ENCODE results near the gene MYO15B.
"Not testable (repeated sequence)": the region's sequence is repeated elsewhere in the genome, so short reads cannot be mapped to it uniquely, and the experiment has no call there.

Gene MYO15B

DNA sequence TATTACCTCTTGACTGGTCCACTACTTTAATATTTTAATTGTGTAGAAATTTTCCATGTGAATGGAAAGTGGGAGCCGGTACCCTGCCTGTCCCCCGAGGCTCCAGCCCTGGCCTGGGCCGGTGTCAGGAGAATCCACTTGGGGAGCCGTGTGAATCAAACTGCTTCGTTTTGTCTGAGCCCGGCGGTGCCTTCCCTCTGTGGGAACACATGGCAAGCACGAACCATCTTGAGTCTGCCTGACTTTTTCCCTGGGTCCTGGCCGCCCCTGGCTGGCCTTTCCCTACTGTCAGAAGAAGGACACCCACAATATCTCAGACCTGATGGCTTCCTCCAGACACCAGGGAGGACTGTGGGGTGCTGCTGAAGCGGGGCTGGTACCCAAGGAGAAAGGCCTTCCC, 12.4 kb upstream of the MYO15B start:
- DNase-seq (ENCODE audit: low read depth): no peak
- TF ChIP-seq, protein P1, sequence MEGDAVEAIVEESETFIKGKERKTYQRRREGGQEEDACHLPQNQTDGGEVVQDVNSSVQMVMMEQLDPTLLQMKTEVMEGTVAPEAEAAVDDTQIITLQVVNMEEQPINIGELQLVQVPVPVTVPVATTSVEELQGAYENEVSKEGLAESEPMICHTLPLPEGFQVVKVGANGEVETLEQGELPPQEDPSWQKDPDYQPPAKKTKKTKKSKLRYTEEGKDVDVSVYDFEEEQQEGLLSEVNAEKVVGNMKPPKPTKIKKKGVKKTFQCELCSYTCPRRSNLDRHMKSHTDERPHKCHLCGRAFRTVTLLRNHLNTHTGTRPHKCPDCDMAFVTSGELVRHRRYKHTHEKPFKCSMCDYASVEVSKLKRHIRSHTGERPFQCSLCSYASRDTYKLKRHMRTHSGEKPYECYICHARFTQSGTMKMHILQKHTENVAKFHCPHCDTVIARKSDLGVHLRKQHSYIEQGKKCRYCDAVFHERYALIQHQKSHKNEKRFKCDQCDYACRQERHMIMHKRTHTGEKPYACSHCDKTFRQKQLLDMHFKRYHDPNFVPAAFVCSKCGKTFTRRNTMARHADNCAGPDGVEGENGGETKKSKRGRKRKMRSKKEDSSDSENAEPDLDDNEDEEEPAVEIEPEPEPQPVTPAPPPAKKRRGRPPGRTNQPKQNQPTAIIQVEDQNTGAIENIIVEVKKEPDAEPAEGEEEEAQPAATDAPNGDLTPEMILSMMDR (IDR thresholded peaks at IDR 0.05; ENCODE audit: control insufficient read depth, extremely low read depth, insufficient read depth): no peak
- no peak overlapping the region for H3K4me3 ChIP-seq (ENCODE audit: low read depth, low read length)

DNA sequence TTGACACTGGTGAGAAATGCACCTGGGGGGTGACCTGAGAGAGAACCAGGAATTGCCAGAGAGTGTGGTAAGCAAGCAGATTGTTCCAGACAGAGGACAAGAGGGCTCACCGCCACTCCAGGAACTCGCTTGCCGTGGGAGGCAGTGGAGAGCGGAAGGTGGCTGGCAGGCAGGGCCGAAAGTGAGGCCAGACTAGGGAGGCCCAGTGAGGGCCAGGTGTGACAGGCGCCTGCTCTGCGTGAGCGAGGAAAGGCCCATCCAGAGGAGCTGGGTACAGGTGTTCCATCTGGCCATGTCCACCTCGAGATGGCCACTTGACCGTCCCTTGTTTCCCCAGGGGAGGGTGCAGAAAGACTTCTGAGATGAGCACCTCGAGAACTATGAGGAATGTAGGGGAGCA, 11.9 kb upstream of the MYO15B start:
- no peak for DNase-seq (ENCODE audit: low read depth)
- TF ChIP-seq, protein P1 (IDR thresholded peaks at IDR 0.05; ENCODE audit: control insufficient read depth, extremely low read depth, insufficient read depth): no peak
- no peak overlapping the region for H3K4me3 ChIP-seq (ENCODE audit: low read depth, low read length)

DNA sequence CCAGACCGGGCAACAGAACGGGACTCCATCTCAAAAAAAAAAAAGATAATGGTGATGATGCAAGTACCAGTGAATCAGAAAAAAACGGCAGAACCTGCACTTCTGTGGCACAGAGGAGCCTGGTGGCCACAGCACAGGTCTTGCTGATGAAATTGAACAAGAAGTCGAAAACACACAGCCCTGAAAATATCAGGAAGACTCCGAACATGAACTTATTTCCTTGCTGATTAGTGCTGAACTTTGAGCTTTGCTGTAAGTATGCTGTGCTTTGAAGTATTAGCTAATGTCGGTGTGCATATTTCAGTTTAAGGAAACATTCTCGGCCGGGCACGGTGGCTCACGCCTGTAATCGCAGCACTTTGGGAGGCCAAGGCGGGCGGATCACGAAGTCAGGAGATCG, 10.9 kb upstream of the MYO15B start:
- DNase-seq (ENCODE audit: low read depth): no peak
- H3K4me3 ChIP-seq (ENCODE audit: low read depth, low read length): no peak overlapping the region
- TF ChIP-seq, protein P1 (IDR thresholded peaks at IDR 0.05; ENCODE audit: control insufficient read depth, extremely low read depth, insufficient read depth): no peak

DNA sequence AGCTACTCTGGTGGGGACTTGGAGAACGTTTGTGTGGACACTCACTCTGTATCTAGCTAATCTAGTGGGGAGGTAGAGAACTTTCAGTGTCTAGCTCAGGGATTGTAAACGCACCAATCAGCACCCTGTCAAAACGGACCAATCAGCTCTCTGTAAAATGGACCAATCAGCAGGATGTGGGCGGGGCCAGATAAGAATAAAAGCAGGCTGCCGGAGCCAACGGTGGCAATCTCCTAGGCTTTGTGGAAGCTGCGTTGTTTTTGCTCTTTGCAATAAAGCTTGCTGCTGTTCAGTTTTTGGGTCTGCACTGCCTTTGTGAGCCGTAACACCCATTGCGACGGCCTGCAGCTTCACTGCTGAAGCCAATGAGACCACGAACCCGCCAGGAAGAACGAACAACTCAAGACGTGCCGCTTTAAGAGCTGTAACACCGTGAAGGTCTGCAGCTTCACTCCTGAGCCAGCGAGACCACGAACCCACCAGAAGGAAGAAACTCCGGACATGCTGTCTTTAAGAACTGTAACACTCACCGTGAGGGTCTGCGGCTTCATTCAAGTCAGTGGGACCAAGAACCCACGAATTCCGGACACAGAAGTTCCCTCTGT, 6.4 kb upstream of the MYO15B start:
- not testable (repeated sequence) for DNase-seq (ENCODE audit: low read depth); H3K4me3 ChIP-seq (ENCODE audit: low read depth, low read length)

DNA sequence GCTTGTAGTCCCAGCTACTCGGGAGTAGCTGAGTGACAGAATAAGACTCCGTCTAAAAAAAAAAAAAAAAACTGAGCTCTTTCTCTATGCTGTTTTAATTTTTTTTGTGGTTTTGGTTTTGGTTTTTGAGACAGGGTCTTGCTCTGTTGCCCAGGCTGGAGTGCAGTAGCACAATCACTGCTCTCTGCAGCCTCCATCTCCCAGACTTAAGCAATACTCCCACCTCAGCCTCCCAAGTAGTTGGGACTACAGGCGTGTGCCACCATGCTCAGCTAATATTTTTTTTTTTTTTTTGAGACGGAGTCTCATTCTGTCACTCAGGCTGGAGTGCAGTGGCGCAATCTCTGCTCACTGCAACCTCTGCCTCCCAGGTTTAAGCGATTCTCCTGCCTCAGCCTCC, 4.4 kb upstream of the MYO15B start:
- not testable (repeated sequence) for DNase-seq (ENCODE audit: low read depth)

DNA sequence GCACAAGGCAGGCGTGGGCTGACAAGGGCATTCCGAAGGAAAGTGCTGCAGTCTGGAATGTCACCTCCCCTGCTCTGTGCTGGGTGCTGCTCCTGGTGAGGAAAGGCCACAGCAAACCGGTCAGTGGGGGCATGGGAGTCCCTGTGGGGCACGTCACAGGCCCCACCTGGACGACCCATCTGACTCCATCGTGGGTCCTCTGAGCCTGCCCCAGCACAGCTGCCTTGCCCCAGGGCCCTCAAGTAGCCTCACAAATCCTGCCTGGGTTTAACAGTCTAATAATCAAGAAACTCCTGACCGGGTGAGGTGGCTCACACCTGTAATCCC, 2.8 kb upstream of the MYO15B start:
- TF ChIP-seq, protein P1 (IDR thresholded peaks at IDR 0.05; ENCODE audit: control insufficient read depth, extremely low read depth, insufficient read depth): no peak
- no peak overlapping the region for H3K4me3 ChIP-seq (ENCODE audit: low read depth, low read length)
- DNase-seq (ENCODE audit: low read depth): no peak

More for the DNA sequence above, 4.4 kb upstream of the MYO15B start:
- not testable (repeated sequence) for H3K4me3 ChIP-seq (ENCODE audit: low read depth, low read length)

DNA sequence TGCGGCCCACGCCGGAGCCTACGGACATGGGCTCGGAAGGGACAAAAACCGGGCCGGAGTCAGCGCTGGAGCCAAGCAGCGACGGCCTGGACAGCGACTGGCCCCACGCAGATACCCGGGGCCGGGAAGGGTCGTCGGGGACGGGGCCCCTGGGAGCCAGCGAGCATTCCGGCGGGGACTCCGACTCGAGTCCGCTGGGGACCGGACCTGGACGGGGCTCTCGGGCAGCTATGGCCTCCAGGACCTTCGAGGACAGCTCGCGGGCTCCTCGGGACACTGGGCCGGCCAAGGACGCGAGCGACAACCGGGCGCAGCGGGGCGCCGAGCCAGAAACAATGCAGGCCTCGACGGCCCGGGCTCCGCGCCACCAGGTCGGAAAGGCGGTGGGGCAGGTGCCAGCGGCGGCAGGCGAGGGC, 1.0 kb downstream of the MYO15B start:
- no peak overlapping the region for H3K4me3 ChIP-seq (ENCODE audit: low read depth, low read length)
- TF ChIP-seq, protein P1 (IDR thresholded peaks at IDR 0.05; ENCODE audit: control insufficient read depth, extremely low read depth, insufficient read depth): no peak
- DNase-seq (ENCODE audit: low read depth): no peak

DNA sequence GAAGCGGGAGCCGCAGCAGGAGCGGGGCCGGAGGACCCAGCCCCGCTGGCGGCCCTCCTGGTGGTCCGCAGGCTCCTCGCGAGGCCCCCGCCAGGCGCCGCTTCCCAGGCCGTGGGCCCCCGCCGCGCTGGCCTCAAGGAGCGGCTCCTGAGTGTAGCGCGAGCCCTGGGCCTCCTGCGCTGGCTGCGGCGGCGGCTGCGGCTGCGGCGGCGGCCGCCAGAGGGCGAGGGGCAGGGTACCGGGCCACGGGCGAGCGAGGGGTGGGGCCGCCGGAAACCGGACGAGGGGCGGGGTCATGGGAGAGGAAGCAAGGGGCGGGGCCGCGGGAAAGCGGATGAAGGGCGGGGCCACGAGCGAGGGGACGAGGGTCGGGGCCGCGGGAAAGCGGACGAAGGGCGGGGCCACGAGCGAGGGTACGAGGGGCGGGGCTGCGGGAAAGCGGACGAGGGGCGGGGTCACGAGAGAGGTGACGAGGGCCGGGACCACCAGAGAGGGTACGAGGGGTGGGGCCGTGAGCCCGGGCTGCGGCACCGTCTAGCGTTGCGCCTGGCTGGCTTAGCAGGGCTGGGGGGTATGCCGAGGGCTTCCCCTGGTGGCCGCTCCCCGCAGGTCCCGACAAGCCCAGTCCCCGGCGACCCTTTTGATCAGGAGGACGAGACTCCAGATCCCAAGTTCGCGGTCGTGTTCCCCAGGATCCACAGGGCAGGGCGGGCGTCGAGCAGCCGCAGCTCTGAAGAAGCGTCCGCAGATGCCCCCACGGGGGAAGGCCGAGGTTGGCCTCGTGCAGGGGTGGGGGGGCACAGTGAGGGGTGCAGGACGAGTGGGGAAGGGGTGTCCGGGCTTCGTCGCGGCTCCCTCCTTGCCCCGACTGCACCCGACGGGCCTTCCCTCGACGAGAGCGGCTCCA, 1.7 kb downstream of the MYO15B start:
- TF ChIP-seq, protein P1 (IDR thresholded peaks at IDR 0.05; ENCODE audit: control insufficient read depth, extremely low read depth, insufficient read depth): peak; percentile 79
- DNase-seq (ENCODE audit: low read depth): peak; percentile 42
- H3K4me3 ChIP-seq (ENCODE audit: low read depth, low read length): peak overlapping the region; percentile 45

Data from LNCaP clone FGC (cell line).